ENCODE results near the gene FAXDC2.
"Not testable (repeated sequence)": the region's sequence is repeated elsewhere in the genome, so short reads cannot be mapped to it uniquely, and the experiment has no call there.

Gene FAXDC2

DNA sequence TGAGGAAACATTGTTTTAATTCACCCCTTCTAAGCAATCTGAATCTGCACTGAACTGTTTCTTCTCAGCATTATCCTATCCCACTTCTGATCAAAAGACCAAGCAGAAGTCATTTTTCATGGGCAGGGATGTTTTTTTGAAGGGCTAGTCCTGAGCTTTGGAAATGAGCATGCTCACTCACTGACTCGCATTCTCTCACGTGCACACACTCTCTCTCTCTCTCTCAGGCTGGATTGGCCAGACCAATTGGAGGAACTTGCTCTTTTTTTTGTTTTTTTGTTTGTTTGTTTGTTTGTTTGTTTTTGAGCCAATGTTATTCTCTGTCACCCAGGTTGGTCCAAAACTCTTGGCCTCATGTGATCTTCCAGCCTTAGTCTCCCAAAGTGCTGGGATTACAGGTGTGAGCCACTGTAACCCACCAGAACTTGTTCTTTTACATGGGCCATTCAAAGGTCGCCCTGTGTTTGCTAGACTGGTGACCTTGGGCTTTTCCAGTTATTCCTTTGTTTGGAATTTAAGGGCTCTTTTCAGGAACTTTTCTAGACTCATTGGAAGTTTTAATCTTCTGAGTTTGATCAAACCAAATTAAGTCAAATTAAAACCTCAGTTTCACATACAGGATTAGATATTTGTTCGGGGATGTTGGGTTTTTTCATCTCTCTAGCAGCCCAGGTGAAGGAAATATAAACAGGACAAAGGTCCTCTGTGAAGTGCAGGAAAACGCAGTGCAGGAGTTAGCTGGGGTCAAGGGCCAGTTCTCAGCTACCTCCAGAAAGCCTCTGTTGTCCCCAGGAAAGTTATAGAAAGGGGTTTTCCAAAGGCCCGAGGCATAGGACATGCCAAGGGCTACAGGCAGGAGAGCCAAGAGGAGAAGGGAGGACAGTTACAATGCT is 13.1 kb downstream of the FAXDC2 start:
- no peak overlapping the region for H3K4me3 ChIP-seq (ENCODE audit: low read depth, low read length)
- H3K9me3 ChIP-seq (ENCODE audit: control insufficient read depth, insufficient read depth, low read length), result no peaks in the 10 kb centered on the region
- no peaks in the 10 kb centered on the region for H3K27me3 ChIP-seq (ENCODE audit: control insufficient read depth, insufficient read depth, low read length)
- no peak overlapping the region for H3K9ac ChIP-seq (ENCODE audit: low read depth, low read length)
- peaks cover 3% of the 10 kb centered on the region for H3K36me3 ChIP-seq (ENCODE audit: control insufficient read depth, insufficient read depth, low read length)
- peaks cover 4% of the 10 kb centered on the region for H3K4me1 ChIP-seq (ENCODE audit: control insufficient read depth, insufficient read depth, low read length)

DNA sequence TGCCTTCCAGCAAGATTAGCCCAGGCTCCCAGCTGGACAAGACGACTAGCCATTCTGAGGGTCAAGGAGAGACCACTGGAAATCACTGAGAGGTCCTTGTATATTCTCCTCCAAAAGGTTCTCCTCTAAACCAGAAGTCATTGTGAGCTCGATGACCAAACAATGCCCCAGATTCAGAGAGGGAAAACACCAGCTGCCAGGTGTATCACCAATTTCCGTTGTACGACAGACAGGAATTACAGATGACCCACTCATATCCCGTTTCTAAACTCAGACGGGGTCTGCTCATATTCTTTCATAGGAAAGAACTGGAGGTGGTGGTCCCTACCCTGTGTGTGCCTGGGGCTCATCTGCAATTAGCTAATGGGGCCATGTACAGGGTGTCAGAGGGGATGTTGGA is 14.2 kb downstream of the FAXDC2 start:
- no peaks in the 10 kb centered on the region for H3K9me3 ChIP-seq (ENCODE audit: control insufficient read depth, insufficient read depth, low read length)
- no peaks in the 10 kb centered on the region for H3K27me3 ChIP-seq (ENCODE audit: control insufficient read depth, insufficient read depth, low read length)
- no peak overlapping the region for H3K9ac ChIP-seq (ENCODE audit: low read depth, low read length)
- no peak overlapping the region for H3K4me3 ChIP-seq (ENCODE audit: low read depth, low read length)
- peaks cover 3% of the 10 kb centered on the region for H3K36me3 ChIP-seq (ENCODE audit: control insufficient read depth, insufficient read depth, low read length)
- peaks cover 4% of the 10 kb centered on the region for H3K4me1 ChIP-seq (ENCODE audit: control insufficient read depth, insufficient read depth, low read length)

- not testable (repeated sequence) for H3K4me1 ChIP-seq (ENCODE audit: control insufficient read depth, insufficient read depth, low read length); H3K4me3 ChIP-seq (ENCODE audit: low read depth, low read length); H3K9me3 ChIP-seq (ENCODE audit: control insufficient read depth, insufficient read depth, low read length); H3K36me3 ChIP-seq (ENCODE audit: control insufficient read depth, insufficient read depth, low read length); H3K9ac ChIP-seq (ENCODE audit: low read depth, low read length); H3K27me3 ChIP-seq (ENCODE audit: control insufficient read depth, insufficient read depth, low read length)
Observed at GRCh38 chr5:154835701-154836052, 14.7 kb downstream of the FAXDC2 start.

- Histone ChIP-seq H3K36me3 (ENCODE audit: control insufficient read depth, insufficient read depth, low read length) (peaks cover 3% of the 10 kb centered on the region), H3K4me1 (ENCODE audit: control insufficient read depth, insufficient read depth, low read length) (peaks cover 4% of the 10 kb centered on the region), H3K27me3 (ENCODE audit: control insufficient read depth, insufficient read depth, low read length) (no peaks in the 10 kb centered on the region), H3K9ac (ENCODE audit: low read depth, low read length) (no peak overlapping the region), H3K9me3 (ENCODE audit: control insufficient read depth, insufficient read depth, low read length) (no peaks in the 10 kb centered on the region), H3K4me3 (ENCODE audit: low read depth, low read length) (no peak overlapping the region)
Observed at GRCh38 chr5:154834053-154834452, 16.4 kb downstream of the FAXDC2 start.

- not testable (repeated sequence) for H3K9me3 ChIP-seq (ENCODE audit: control insufficient read depth, insufficient read depth, low read length); H3K9ac ChIP-seq (ENCODE audit: low read depth, low read length); H3K4me1 ChIP-seq (ENCODE audit: control insufficient read depth, insufficient read depth, low read length); H3K36me3 ChIP-seq (ENCODE audit: control insufficient read depth, insufficient read depth, low read length); H3K4me3 ChIP-seq (ENCODE audit: low read depth, low read length); H3K27me3 ChIP-seq (ENCODE audit: control insufficient read depth, insufficient read depth, low read length)
Observed at GRCh38 chr5:154832804-154833203, 17.6 kb downstream of the FAXDC2 start.

DNA sequence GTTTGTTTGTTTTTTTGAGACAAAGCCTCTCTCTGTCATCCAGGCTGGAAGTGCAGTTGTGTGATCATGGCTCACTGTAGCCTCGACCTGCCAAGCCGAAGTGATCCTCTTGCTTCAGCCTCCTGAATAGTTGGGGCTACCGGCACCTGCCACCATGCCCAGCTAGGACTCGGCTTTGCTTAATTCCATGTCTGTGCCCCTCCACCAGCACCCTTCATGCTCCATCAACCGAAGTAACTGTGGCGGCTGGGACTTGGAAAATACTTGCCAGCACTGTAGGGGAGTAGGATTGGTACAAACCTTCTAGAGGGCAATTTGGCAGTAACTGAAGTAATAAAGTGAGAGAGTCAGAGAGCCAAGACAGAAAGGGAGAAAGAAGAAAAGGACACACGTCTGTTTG is 19.0 kb downstream of the FAXDC2 start:
- Histone ChIP-seq H3K27me3 (ENCODE audit: control insufficient read depth, insufficient read depth, low read length) (no peaks in the 10 kb centered on the region), H3K9ac (ENCODE audit: low read depth, low read length) (no peak overlapping the region), H3K9me3 (ENCODE audit: control insufficient read depth, insufficient read depth, low read length) (no peaks in the 10 kb centered on the region), H3K4me3 (ENCODE audit: low read depth, low read length) (no peak overlapping the region), H3K4me1 (ENCODE audit: control insufficient read depth, insufficient read depth, low read length) (peaks cover 4% of the 10 kb centered on the region), H3K36me3 (ENCODE audit: control insufficient read depth, insufficient read depth, low read length) (no peaks in the 10 kb centered on the region)

DNA sequence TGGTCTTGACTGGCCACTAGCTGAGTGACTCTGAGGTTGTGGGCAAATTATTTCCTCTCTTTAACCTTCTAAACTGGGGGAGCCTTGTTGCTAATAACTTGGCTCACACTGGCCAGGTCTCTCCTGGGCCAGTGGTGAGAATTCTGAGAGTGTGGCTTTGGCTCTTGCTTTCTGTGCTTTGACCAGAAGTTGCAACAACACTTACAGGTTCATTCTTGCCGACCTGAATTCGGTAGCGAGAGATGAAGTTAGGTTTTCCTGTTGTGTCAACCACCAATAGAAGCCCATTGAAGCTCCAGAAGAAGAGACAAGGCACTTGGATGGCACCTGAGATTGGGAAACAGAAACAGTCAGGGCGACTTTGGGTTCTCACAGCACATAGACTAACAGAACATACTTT is 19.8 kb downstream of the FAXDC2 start:
- H3K9me3 ChIP-seq (ENCODE audit: control insufficient read depth, insufficient read depth, low read length), result no peaks in the 10 kb centered on the region
- no peak overlapping the region for H3K9ac ChIP-seq (ENCODE audit: low read depth, low read length)
- H3K4me1 ChIP-seq (ENCODE audit: control insufficient read depth, insufficient read depth, low read length), result peaks cover 4% of the 10 kb centered on the region
- H3K36me3 ChIP-seq (ENCODE audit: control insufficient read depth, insufficient read depth, low read length), result no peaks in the 10 kb centered on the region
- no peak overlapping the region for H3K4me3 ChIP-seq (ENCODE audit: low read depth, low read length)
- no peaks in the 10 kb centered on the region for H3K27me3 ChIP-seq (ENCODE audit: control insufficient read depth, insufficient read depth, low read length)

- no peak overlapping the region for H3K9ac ChIP-seq (ENCODE audit: low read depth, low read length)
- H3K9me3 ChIP-seq (ENCODE audit: control insufficient read depth, insufficient read depth, low read length), result no peaks in the 10 kb centered on the region
- H3K4me3 ChIP-seq (ENCODE audit: low read depth, low read length), result no peak overlapping the region
- H3K36me3 ChIP-seq (ENCODE audit: control insufficient read depth, insufficient read depth, low read length), result no peaks in the 10 kb centered on the region
- no peaks in the 10 kb centered on the region for H3K27me3 ChIP-seq (ENCODE audit: control insufficient read depth, insufficient read depth, low read length)
- peaks cover 4% of the 10 kb centered on the region for H3K4me1 ChIP-seq (ENCODE audit: control insufficient read depth, insufficient read depth, low read length)
Observed at GRCh38 chr5:154830219-154830595, 20.2 kb downstream of the FAXDC2 start.

- Histone ChIP-seq H3K27me3 (ENCODE audit: control insufficient read depth, insufficient read depth, low read length) (no peaks in the 10 kb centered on the region), H3K9ac (ENCODE audit: low read depth, low read length) (no peak overlapping the region), H3K9me3 (ENCODE audit: control insufficient read depth, insufficient read depth, low read length) (no peaks in the 10 kb centered on the region), H3K4me3 (ENCODE audit: low read depth, low read length) (no peak overlapping the region), H3K4me1 (ENCODE audit: control insufficient read depth, insufficient read depth, low read length) (peaks cover under 1% of the 10 kb centered on the region), H3K36me3 (ENCODE audit: control insufficient read depth, insufficient read depth, low read length) (no peaks in the 10 kb centered on the region)
Observed at GRCh38 chr5:154829589-154830218, 20.7 kb downstream of the FAXDC2 start.

- Histone ChIP-seq H3K4me3 (ENCODE audit: low read depth, low read length) (no peak overlapping the region), H3K27me3 (ENCODE audit: control insufficient read depth, insufficient read depth, low read length) (no peaks in the 10 kb centered on the region), H3K9me3 (ENCODE audit: control insufficient read depth, insufficient read depth, low read length) (no peaks in the 10 kb centered on the region), H3K9ac (ENCODE audit: low read depth, low read length) (no peak overlapping the region), H3K4me1 (ENCODE audit: control insufficient read depth, insufficient read depth, low read length) (no peaks in the 10 kb centered on the region), H3K36me3 (ENCODE audit: control insufficient read depth, insufficient read depth, low read length) (peaks cover 2% of the 10 kb centered on the region)
Observed at GRCh38 chr5:154829181-154829588, 21.2 kb downstream of the FAXDC2 start.

GRCh38 chr5:154824070-154824469 is 26.3 kb downstream of the FAXDC2 start:
- Histone ChIP-seq H3K4me1 (ENCODE audit: control insufficient read depth, insufficient read depth, low read length) (no peaks in the 10 kb centered on the region), H3K4me3 (ENCODE audit: low read depth, low read length) (no peak overlapping the region), H3K9me3 (ENCODE audit: control insufficient read depth, insufficient read depth, low read length) (no peaks in the 10 kb centered on the region), H3K27me3 (ENCODE audit: control insufficient read depth, insufficient read depth, low read length) (no peaks in the 10 kb centered on the region), H3K36me3 (ENCODE audit: control insufficient read depth, insufficient read depth, low read length) (peaks cover 17% of the 10 kb centered on the region), H3K9ac (ENCODE audit: low read depth, low read length) (no peak overlapping the region)

DNA sequence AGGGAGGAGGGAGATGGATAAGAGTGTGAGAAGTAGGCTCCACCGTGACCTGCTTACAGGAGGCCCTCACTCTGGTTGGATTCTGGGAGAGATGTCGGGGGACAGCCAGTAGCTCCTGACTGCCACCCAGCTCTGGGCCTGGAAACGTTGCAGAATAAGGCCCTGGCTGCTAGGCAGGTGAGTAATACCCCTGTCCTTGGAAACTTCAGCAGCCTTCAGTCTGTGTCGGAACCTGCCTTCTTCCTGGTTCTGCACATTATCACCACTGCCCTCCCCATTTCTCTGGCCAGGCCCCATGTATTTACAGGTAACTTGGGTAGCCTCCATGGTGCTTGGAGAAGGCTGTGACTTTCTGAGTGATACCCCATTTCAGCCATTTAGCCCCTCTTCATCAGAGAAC is 26.8 kb downstream of the FAXDC2 start:
- H3K36me3 ChIP-seq (ENCODE audit: control insufficient read depth, insufficient read depth, low read length), result peaks cover 17% of the 10 kb centered on the region
- H3K4me1 ChIP-seq (ENCODE audit: control insufficient read depth, insufficient read depth, low read length), result no peaks in the 10 kb centered on the region
- H3K27me3 ChIP-seq (ENCODE audit: control insufficient read depth, insufficient read depth, low read length), result no peaks in the 10 kb centered on the region
- no peak overlapping the region for H3K9ac ChIP-seq (ENCODE audit: low read depth, low read length)
- H3K9me3 ChIP-seq (ENCODE audit: control insufficient read depth, insufficient read depth, low read length), result no peaks in the 10 kb centered on the region
- no peak overlapping the region for H3K4me3 ChIP-seq (ENCODE audit: low read depth, low read length)
